IMR-90 (cell line): Measurements from ENCODE around the gene GCN1. TPM values are rescaled to one million over a fixed set of nuclear protein-coding genes. Genes with fewer than 3 reads are reported as not detected.

Experiments used
- ATAC-seq: fragments of 200-7000 bp; cut with Tn5 transposase; 2 replicates; pipeline ENCODE4 v1.9.1; 2020; ENCODE audit warnings: low read depth, mild to moderate bottlenecking, moderate library complexity
- BruUV-seq: library from RNA; stranded (reverse); fragments of 400-500 nt; replicated peaks from 2 replicates; lab custom pipeline; 2021; lab: Mats Ljungman, UMichigan
- CTCF ChIA-PET: fragments of 300-600 bp; formaldehyde crosslinking; extraction: SDS; loops from one replicate; lab custom pipeline; 2021; ENCODE audit warnings: antibody characterized with exemption; lab: Yijun Ruan, JAX
- POLR2A ChIA-PET: fragments of 300-600 bp; sonication (Branson Sonifier 250); formaldehyde crosslinking; loops from one replicate; lab custom pipeline; 2022; ENCODE audit warnings: antibody characterized with exemption; ENCODE audit not compliant: unreplicated experiment; lab: Charles Lee
- DNase-seq: peaks from one replicate; pipeline ENCODE4 v3.0.0; 2013
- H2AFZ ChIP-seq: replicated peaks from 2 replicates; pipeline ENCODE3; 2013; ENCODE audit warnings: low read length, mild to moderate bottlenecking; ENCODE audit not compliant: poor library complexity
- H2AK5ac ChIP-seq: 2 replicates; pipeline ENCODE4 v1.6.1; 2013; ENCODE audit warnings: low read depth, low read length, inconsistent platforms
- H2AK9ac ChIP-seq: replicated peaks from 2 replicates; pipeline ENCODE3; 2013; ENCODE audit warnings: mild to moderate bottlenecking, low read depth, low read length, moderate library complexity; ENCODE audit not compliant: poor library complexity
- H2BK120ac ChIP-seq: 2 replicates; pipeline ENCODE4 v1.6.1; 2013; ENCODE audit warnings: low read depth, low read length, inconsistent platforms
- H2BK15ac ChIP-seq: 3 replicates; pipeline ENCODE4 v1.6.1; 2013; ENCODE audit warnings: low read depth, low read length, inconsistent platforms
- H2BK20ac ChIP-seq: 2 replicates; pipeline ENCODE4 v1.6.1; 2013; ENCODE audit warnings: low read depth, mild to moderate bottlenecking, inconsistent platforms, low read length, moderate library complexity
- H2BK5ac ChIP-seq: 2 replicates; pipeline ENCODE4 v1.6.1; 2013; ENCODE audit warnings: mild to moderate bottlenecking, low read depth, low read length, inconsistent platforms; ENCODE audit not compliant: poor library complexity, severe bottlenecking
- H3K14ac ChIP-seq: replicated peaks from 2 replicates; pipeline ENCODE4 v1.6.1; 2013; ENCODE audit warnings: low read depth, low read length, inconsistent platforms
- H3K18ac ChIP-seq: 2 replicates; pipeline ENCODE4 v1.6.1; 2013; ENCODE audit warnings: low read depth, low read length, control low read depth
- H3K23ac ChIP-seq: 2 replicates; pipeline ENCODE4 v1.6.1; 2013; ENCODE audit warnings: low read depth, low read length, inconsistent platforms
- H3K27ac ChIP-seq: 2 replicates; pipeline ENCODE4 v1.5.1; 2013; ENCODE audit warnings: mild to moderate bottlenecking, control low read depth, low read length; ENCODE audit not compliant: insufficient read depth
- H3K27me3 ChIP-seq: 2 replicates; pipeline ENCODE4 v1.6.1; 2013; ENCODE audit warnings: low read length; ENCODE audit not compliant: control insufficient read depth, insufficient read depth
- H3K36me3 ChIP-seq: 2 replicates; pipeline ENCODE4 v1.6.1; 2013; ENCODE audit warnings: low read length, mixed read lengths; ENCODE audit not compliant: control insufficient read depth, insufficient read depth
- H3K4ac ChIP-seq: 2 replicates; pipeline ENCODE4 v1.6.1; 2013; ENCODE audit warnings: low read depth, low read length, inconsistent platforms
- H3K4me1 ChIP-seq: 2 replicates; pipeline ENCODE4 v1.6.1; 2013; ENCODE audit warnings: low read length, mixed read lengths; ENCODE audit not compliant: control insufficient read depth, insufficient read depth
- H3K4me2 ChIP-seq: 2 replicates; pipeline ENCODE4 v1.6.1; 2013; ENCODE audit warnings: low read depth, mild to moderate bottlenecking, control low read depth, low read length, moderate library complexity
- H3K4me3 ChIP-seq: 2 replicates; pipeline ENCODE4 v1.5.1; 2013; ENCODE audit warnings: low read depth, mild to moderate bottlenecking, control low read depth, low read length, moderate library complexity; ENCODE audit not compliant: insufficient read depth
- H3K56ac ChIP-seq: 2 replicates; pipeline ENCODE4 v1.6.1; 2013; ENCODE audit warnings: low read length, inconsistent platforms; ENCODE audit not compliant: insufficient read depth; ENCODE audit errors: extremely low read depth
- H3K79me1 ChIP-seq, 2 experiments: 2 replicates each; pipeline ENCODE4 v1.6.1; 2013; ENCODE audit warnings: low read length in 2 of 2, inconsistent platforms in 1 of 2, low read depth in 1 of 2
- H3K9ac ChIP-seq: 2 replicates; pipeline ENCODE4 v1.6.1; 2013; ENCODE audit warnings: low read depth, low read length, control low read depth
- H3K9me1 ChIP-seq: 2 replicates; pipeline ENCODE4 v1.6.1; 2013; ENCODE audit warnings: low read length, inconsistent platforms; ENCODE audit not compliant: insufficient read depth
- H3K9me3 ChIP-seq: 2 replicates; pipeline ENCODE4 v1.6.1; 2013; ENCODE audit warnings: low read length; ENCODE audit not compliant: control insufficient read depth, insufficient read depth
- H4K20me1 ChIP-seq: 2 replicates; pipeline ENCODE4 v1.6.1; 2013; ENCODE audit warnings: low read length, inconsistent platforms; ENCODE audit not compliant: insufficient read depth
- H4K5ac ChIP-seq: 2 replicates; pipeline ENCODE4 v1.6.1; 2013; ENCODE audit warnings: mild to moderate bottlenecking, low read depth, low read length, control low read depth
- H4K8ac ChIP-seq, 2 experiments: 2 replicates each; pipeline ENCODE4 v1.6.1; 2013; ENCODE audit warnings: low read depth in 2 of 2, low read length in 2 of 2, control low read depth in 1 of 2, inconsistent platforms in 1 of 2
- H4K91ac ChIP-seq: 2 replicates; pipeline ENCODE4 v1.6.1; 2013; ENCODE audit warnings: low read depth, low read length, inconsistent platforms; ENCODE audit not compliant: insufficient read depth
- CEBPB ChIP-seq: IDR thresholded peaks from 2 replicates; pipeline ENCODE4 v1.6.1; 2012; ENCODE audit warnings: low read depth, low read length, improper control_type of control experiment
- CHD1 ChIP-seq: IDR thresholded peaks from 2 replicates; pipeline ENCODE4 v1.6.1; 2012; ENCODE audit warnings: low read depth, low read length, improper control_type of control experiment
- FOS ChIP-seq: fragments of 150-350 bp; IDR thresholded peaks from 2 replicates; pipeline ENCODE4 v1.6.1; 2016; ENCODE audit warnings: low read depth, low read length
- MAFK ChIP-seq: IDR thresholded peaks from 2 replicates; pipeline ENCODE4 v1.6.1; 2012; ENCODE audit warnings: low read depth, low read length, improper control_type of control experiment
- NFE2L2 ChIP-seq: fragments of 150-350 bp; IDR thresholded peaks from 2 replicates; pipeline ENCODE4 v1.6.1; 2016; ENCODE audit warnings: low read depth, mild to moderate bottlenecking, low read length
- POLR2A ChIP-seq: IDR thresholded peaks from 2 replicates; pipeline ENCODE4 v1.6.1; 2012; ENCODE audit warnings: mild to moderate bottlenecking, low read depth, low read length
- RCOR1 ChIP-seq: IDR thresholded peaks from 2 replicates; pipeline ENCODE4 v1.6.1; 2012; ENCODE audit warnings: mild to moderate bottlenecking, low read length, improper control_type of control experiment; ENCODE audit not compliant: insufficient replicate concordance
- RFX5 ChIP-seq: IDR thresholded peaks from 2 replicates; pipeline ENCODE4 v1.8.0; 2012; ENCODE audit warnings: low read depth, mild to moderate bottlenecking, low read length, moderate library complexity
- WGBS, 2 experiments: methylation state at CpG; one replicate each; pipeline versions ENCODE4 v1.1.5 to v1.1.7; 2013; ENCODE audit warnings: missing lambda C conversion rate in 2 of 2; ENCODE audit not compliant: insufficient read length in 1 of 2; ENCODE audit errors: extremely low coverage in 2 of 2; 5-methylcytosine and 5-hydroxymethylcytosine counted together
- dilution Hi-C: fragments of 300-500 bp; cut with HindIII; formaldehyde crosslinking; loops from one replicate; pipeline ENCODE4 v1.14.3; 2018; ENCODE audit warnings: low sequenced_read_pairs; ENCODE audit not compliant: unreplicated experiment
- in situ Hi-C: fragments of 300-500 bp; cut with MboI; formaldehyde crosslinking; loops from 3 replicates; pipeline ENCODE4 v1.14.3; 2019; ENCODE audit warnings: low sequenced_read_pairs, inconsistent platforms, mixed read lengths
- intact Hi-C: fragments of 100-400 bp; cut with micrococcal nuclease; formaldehyde crosslinking; loops from 2 replicates; pipeline ENCODE4 v1.10.0; 2022
- polyA plus RNA-seq, 3 experiments: library from polyadenylated mRNA; depleted of rRNA; stranded (reverse); fragments of >200 nt; gene quantifications; 2 replicates each; pipeline ENCODE4 v1.2.3, GENCODE V29; 2012; ENCODE audit warnings: low replicate concordance in 1 of 3
- total RNA-seq: library from RNA; depleted of rRNA; stranded (reverse); fragments of >200 nt; gene quantifications from 2 replicates; pipeline ENCODE4 v1.2.3, GENCODE V29; 2012
- TF ChIP-seq, protein P1 (sequence below): conservative IDR thresholded peaks from 2 replicates; pipeline ENCODE4 v1.5.1; 2012; ENCODE audit warnings: mild to moderate bottlenecking, low read depth, low read length, improper control_type of control experiment
- TF ChIP-seq, protein P2 (sequence below): fragments of 150-350 bp; IDR thresholded peaks from 2 replicates; pipeline ENCODE4 v1.6.1; 2017; ENCODE audit warnings: mild to moderate bottlenecking, antibody characterized with exemption, low read length, low read depth

The GCN1 gene
- total and polyA plus RNA-seq, 2 of the 4 experiments (the other 2 are of a cell fraction), result 57.8 to 77.6 TPM

DNA sequence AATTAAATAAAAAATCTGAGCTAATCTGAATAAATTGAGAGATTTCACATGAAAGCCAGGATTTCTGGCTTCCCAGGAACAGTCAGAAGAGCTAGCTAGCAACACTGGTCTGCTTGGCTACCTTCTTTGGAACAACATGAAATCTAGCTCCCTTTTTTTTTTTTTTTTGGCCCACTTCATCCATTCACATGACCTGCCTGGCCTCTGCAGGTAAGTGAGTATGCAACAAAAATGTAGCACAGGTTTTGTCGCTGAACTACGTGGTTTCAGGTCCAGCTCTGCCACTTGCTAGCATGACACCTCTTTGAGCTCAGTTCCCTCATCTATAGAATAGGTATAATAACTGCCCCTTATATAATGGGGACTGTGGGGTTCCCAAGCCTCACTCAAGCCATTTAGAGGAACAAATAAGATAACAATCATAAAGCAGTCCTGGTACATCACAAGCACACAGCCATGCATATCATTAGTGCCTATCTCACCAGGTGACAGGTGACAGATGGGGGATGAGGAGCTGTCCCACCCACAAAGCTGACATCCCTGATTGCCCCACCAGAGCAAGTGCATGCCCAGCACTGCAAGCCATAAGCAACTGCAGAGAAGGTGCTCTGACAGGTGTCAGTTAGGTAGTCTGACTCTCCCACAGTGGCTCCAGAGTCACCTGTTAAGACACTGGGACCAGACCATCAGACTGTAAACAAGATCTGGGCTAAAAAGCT lies 45.4 kb upstream of the GCN1 start (continued):
- TF ChIP-seq, protein P1, sequence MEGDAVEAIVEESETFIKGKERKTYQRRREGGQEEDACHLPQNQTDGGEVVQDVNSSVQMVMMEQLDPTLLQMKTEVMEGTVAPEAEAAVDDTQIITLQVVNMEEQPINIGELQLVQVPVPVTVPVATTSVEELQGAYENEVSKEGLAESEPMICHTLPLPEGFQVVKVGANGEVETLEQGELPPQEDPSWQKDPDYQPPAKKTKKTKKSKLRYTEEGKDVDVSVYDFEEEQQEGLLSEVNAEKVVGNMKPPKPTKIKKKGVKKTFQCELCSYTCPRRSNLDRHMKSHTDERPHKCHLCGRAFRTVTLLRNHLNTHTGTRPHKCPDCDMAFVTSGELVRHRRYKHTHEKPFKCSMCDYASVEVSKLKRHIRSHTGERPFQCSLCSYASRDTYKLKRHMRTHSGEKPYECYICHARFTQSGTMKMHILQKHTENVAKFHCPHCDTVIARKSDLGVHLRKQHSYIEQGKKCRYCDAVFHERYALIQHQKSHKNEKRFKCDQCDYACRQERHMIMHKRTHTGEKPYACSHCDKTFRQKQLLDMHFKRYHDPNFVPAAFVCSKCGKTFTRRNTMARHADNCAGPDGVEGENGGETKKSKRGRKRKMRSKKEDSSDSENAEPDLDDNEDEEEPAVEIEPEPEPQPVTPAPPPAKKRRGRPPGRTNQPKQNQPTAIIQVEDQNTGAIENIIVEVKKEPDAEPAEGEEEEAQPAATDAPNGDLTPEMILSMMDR, result no peak

DNA sequence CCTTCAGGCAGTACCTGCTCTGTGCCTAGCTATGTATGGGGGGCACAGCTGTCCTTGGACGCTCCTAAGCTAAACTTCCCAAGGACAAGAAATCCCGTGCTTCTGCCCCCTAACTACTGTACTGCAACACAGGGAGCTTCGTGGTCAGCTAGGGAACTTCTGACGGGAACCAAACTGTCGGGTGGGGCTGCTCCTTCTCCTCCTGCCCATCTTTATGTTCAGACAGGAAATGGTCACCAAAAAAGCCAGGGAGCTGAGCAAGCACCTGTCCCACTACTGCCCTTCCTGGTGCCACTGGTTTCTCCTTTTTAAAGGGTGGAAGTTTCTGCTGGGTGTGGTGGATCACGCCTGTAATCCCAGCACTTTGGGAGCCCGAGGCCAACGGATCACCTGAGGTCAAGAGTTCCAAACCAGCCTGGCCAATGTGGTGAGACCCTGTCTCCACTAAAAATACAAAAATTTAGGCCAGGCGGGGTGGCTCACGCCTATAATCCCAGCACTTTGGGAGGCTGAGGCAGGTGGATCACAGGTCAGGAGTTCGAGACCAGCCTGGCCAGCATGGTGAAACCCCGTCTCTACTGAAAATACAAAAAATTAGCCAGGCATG lies 44.4 kb upstream of the GCN1 start:
- Histone ChIP-seq H3K9me1 (peaks cover 62% of the 10 kb centered on the region), H2BK5ac (no peak overlapping the region), H2BK20ac (no peak overlapping the region), H3K27ac (0 out of 2 replicates have a peak overlapping the region, but pooled peaks have one; percentile 8), H3K23ac (no peak overlapping the region; the same call in 1 of the 2 replicates), H3K14ac (0 out of 2 replicates have a peak overlapping the region, but pooled peaks have one; percentile 36), H3K9ac (no peak overlapping the region), H2AK5ac (peak overlapping the region; percentile 64; the same call in 1 of the 2 replicates), H3K9me3 (no peaks in the 10 kb centered on the region), H3K4me2 (no peak overlapping the region), H2BK120ac (no peak overlapping the region; the same call in 1 of the 2 replicates), H4K91ac (no peak overlapping the region), H3K4ac (peak overlapping the region; percentile 45), H2AK9ac (no peak overlapping the region), H3K27me3 (no peaks in the 10 kb centered on the region), H3K4me3 (no peak overlapping the region), H3K56ac (no peak overlapping the region), H3K4me1 (peaks cover 54% of the 10 kb centered on the region), H4K5ac (no peak overlapping the region), H2AFZ (no peak overlapping the region), H4K20me1 (peaks cover 61% of the 10 kb centered on the region), H4K8ac (no peak overlapping the region), H2BK15ac (no peak overlapping the region; the same call in 2 of the 3 replicates), H3K79me1 (peaks cover 13 to 82% of the 10 kb centered on the region in 2 experiments; a peak in 3 of 4 replicates), H3K36me3 (peaks cover 5% of the 10 kb centered on the region), H3K18ac (no peak overlapping the region)
- intact Hi-C loops, result no loop called here
- CTCF ChIA-PET, result interaction anchor here (1.5 to 2.8 kb wide), 2 partner anchors 12 to 26 kb away, joined by 4 to 12 read pairs; partner anchors contain the start of gene PXN
- no peak for ATAC-seq
- in situ Hi-C loops, result no loop called here
- POLR2A ChIA-PET, result interaction anchor here (0.5 to 1.6 kb wide), 6 partner anchors 8 to 978 kb away, joined by 4 to 12 read pairs (median 6); no protein-coding TSS in a partner anchor
- no peak for DNase-seq
- no TSS peak for BruUV-seq
- no CpG with 5 or more reads among the region's 12 CpGs for WGBS, 2 experiments
- dilution Hi-C loops, result no loop called here
- TF ChIP-seq, protein P2, sequence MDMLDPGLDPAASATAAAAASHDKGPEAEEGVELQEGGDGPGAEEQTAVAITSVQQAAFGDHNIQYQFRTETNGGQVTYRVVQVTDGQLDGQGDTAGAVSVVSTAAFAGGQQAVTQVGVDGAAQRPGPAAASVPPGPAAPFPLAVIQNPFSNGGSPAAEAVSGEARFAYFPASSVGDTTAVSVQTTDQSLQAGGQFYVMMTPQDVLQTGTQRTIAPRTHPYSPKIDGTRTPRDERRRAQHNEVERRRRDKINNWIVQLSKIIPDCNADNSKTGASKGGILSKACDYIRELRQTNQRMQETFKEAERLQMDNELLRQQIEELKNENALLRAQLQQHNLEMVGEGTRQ, result no peak
- TF ChIP-seq FOS (no peak), NFE2L2 (no peak), MAFK (no peak), RFX5 (no peak), CEBPB (no peak), RCOR1 (no peak), POLR2A (no peak), CHD1 (no peak)
- TF ChIP-seq, protein P1, result no peak
